ENCODE results near the gene CRACR2A.

Gene CRACR2A

GRCh38 chr12:3686463-3686862, 66.4 kb downstream of the CRACR2A start:
- no peak for DNase-seq (ENCODE audit: low read depth in 2 of 3, low spot score in 2 of 3)

GRCh38 chr12:3685830-3686229, 67.1 kb downstream of the CRACR2A start:
- no peak for DNase-seq (ENCODE audit: low read depth in 2 of 3, low spot score in 2 of 3)

GRCh38 chr12:3684449-3685051, 68.4 kb downstream of the CRACR2A start:
- no peak for DNase-seq (ENCODE audit: low read depth in 2 of 3, low spot score in 2 of 3)

GRCh38 chr12:3683670-3684069, 69.2 kb downstream of the CRACR2A start:
- DNase-seq (ENCODE audit: low read depth in 2 of 3, low spot score in 2 of 3), result no peak

- DNase-seq (ENCODE audit: low read depth in 2 of 3, low spot score in 2 of 3), result no peak
These were observed 71.3 kb downstream of the CRACR2A start for GRCh38 chr12:3681595-3682061.

GRCh38 chr12:3680919-3681594, 71.9 kb downstream of the CRACR2A start:
- no peak for DNase-seq (ENCODE audit: low read depth in 2 of 3, low spot score in 2 of 3)

- DNase-seq (ENCODE audit: low read depth in 2 of 3, low spot score in 2 of 3), result no peak
These were observed 73.1 kb downstream of the CRACR2A start for GRCh38 chr12:3679831-3680230.

- no peak for DNase-seq (ENCODE audit: low read depth in 2 of 3, low spot score in 2 of 3)
These were observed 75.3 kb downstream of the CRACR2A start for GRCh38 chr12:3677609-3678008.

- DNase-seq (ENCODE audit: low read depth in 2 of 3, low spot score in 2 of 3), result no peak
These were observed 78.8 kb downstream of the CRACR2A start for GRCh38 chr12:3673981-3674708.

- no peak for DNase-seq (ENCODE audit: low read depth in 2 of 3, low spot score in 2 of 3)
These were observed 80.8 kb downstream of the CRACR2A start for GRCh38 chr12:3672113-3672509.

- DNase-seq (ENCODE audit: low read depth in 2 of 3, low spot score in 2 of 3), result no peak
These were observed 81.4 kb downstream of the CRACR2A start for GRCh38 chr12:3671330-3672112.

- DNase-seq (ENCODE audit: low read depth in 2 of 3, low spot score in 2 of 3), result no peak
These were observed 82.8 kb downstream of the CRACR2A start for GRCh38 chr12:3670083-3670620.

- DNase-seq (ENCODE audit: low read depth in 2 of 3, low spot score in 2 of 3), result no peak
These were observed 83.3 kb downstream of the CRACR2A start for GRCh38 chr12:3669594-3669993.

- DNase-seq (ENCODE audit: low read depth in 2 of 3, low spot score in 2 of 3), result no peak
These were observed 84.3 kb downstream of the CRACR2A start for GRCh38 chr12:3668479-3669165.

GRCh38 chr12:3667485-3667884, 85.4 kb downstream of the CRACR2A start:
- DNase-seq (ENCODE audit: low read depth in 2 of 3, low spot score in 2 of 3), result no peak

GRCh38 chr12:3666441-3666840, 86.5 kb downstream of the CRACR2A start:
- no peak for DNase-seq (ENCODE audit: low read depth in 2 of 3, low spot score in 2 of 3)

- DNase-seq (ENCODE audit: low read depth in 2 of 3, low spot score in 2 of 3), result no peak
These were observed 90.4 kb downstream of the CRACR2A start for GRCh38 chr12:3662521-3662921.

- no peak for DNase-seq (ENCODE audit: low read depth in 2 of 3, low spot score in 2 of 3)
These were observed 91.9 kb downstream of the CRACR2A start for GRCh38 chr12:3661028-3661427.

GRCh38 chr12:3658327-3659163, 94.4 kb downstream of the CRACR2A start:
- no peak for DNase-seq (ENCODE audit: low read depth in 2 of 3, low spot score in 2 of 3)

All from activated CD8-positive, alpha-beta memory T cell treated with anti-CD3 and anti-CD28 coated beads for 48 hours (primary cell).